SK-N-SH treated with all-trans-retinoic acid at 6 μM for 48 hours (cell line): ENCODE data around the gene AUH.

Experiments used
- ATAC-seq: fragments of 200-7000 bp; cut with Tn5 transposase; 3 replicates; pipeline ENCODE4 v1.9.1; 2020; ENCODE audit warnings: mild to moderate bottlenecking, moderate library complexity
- BACH2 ChIP-seq: fragments of 250-450 bp; sonication (Bioruptor Pico); IDR thresholded peaks from 2 replicates; pipeline ENCODE4 v1.9.0; 2021; ENCODE audit warnings: mild to moderate bottlenecking, borderline replicate concordance
- CSDC2 ChIP-seq: fragments of 250-450 bp; sonication (Bioruptor Pico); IDR thresholded peaks from 2 replicates; pipeline ENCODE4 v1.5.0; 2020; ENCODE audit warnings: mild to moderate bottlenecking, moderate library complexity
- ESRRG ChIP-seq: fragments of 250-450 bp; sonication (Bioruptor Pico); IDR thresholded peaks from 2 replicates; pipeline ENCODE4 v1.6.1; 2021; ENCODE audit warnings: mild to moderate bottlenecking
- GLIS3 ChIP-seq: fragments of 250-450 bp; sonication (Bioruptor Pico); IDR thresholded peaks from 2 replicates; pipeline ENCODE4 v1.5.0; 2020; ENCODE audit warnings: mild to moderate bottlenecking, moderate library complexity
- OSR1 ChIP-seq: fragments of 250-450 bp; sonication (Bioruptor Pico); IDR thresholded peaks from 2 replicates; pipeline ENCODE4 v1.8.0; 2022; ENCODE audit warnings: moderate library complexity, mild to moderate bottlenecking, inconsistent platforms
- PPARA ChIP-seq: fragments of 250-450 bp; sonication (Bioruptor Pico); IDR thresholded peaks from 2 replicates; pipeline ENCODE4 v1.5.0; 2020; ENCODE audit warnings: mild to moderate bottlenecking, borderline replicate concordance
- RARB ChIP-seq: fragments of 250-450 bp; sonication (Bioruptor Pico); IDR thresholded peaks from 2 replicates; pipeline ENCODE4 v1.8.0; 2021; ENCODE audit warnings: mild to moderate bottlenecking, moderate library complexity
- SNAI2 ChIP-seq: fragments of 250-450 bp; sonication (Bioruptor Pico); IDR thresholded peaks from 2 replicates; pipeline ENCODE4 v1.5.0; 2020; ENCODE audit warnings: mild to moderate bottlenecking, moderate library complexity
- TCF4 ChIP-seq: fragments of 250-450 bp; sonication (Bioruptor Pico); IDR thresholded peaks from 2 replicates; pipeline ENCODE4 v1.8.0; 2021; ENCODE audit warnings: mild to moderate bottlenecking, moderate library complexity, borderline replicate concordance
- TOX ChIP-seq: fragments of 250-450 bp; sonication (Bioruptor Pico); IDR thresholded peaks from 2 replicates; pipeline ENCODE4 v1.8.0; 2021; ENCODE audit warnings: mild to moderate bottlenecking, moderate library complexity, borderline replicate concordance
- ZC3H10 ChIP-seq: fragments of 250-450 bp; sonication (Bioruptor Pico); IDR thresholded peaks from 2 replicates; pipeline ENCODE4 v1.5.1; 2021; ENCODE audit warnings: mild to moderate bottlenecking, moderate library complexity
- ZFP3 ChIP-seq: fragments of 250-450 bp; sonication (Bioruptor Pico); IDR thresholded peaks from 2 replicates; pipeline ENCODE4 v1.5.0; 2020; ENCODE audit warnings: mild to moderate bottlenecking, moderate library complexity
- ZFP30 ChIP-seq: fragments of 450-650 bp; formaldehyde crosslinking; IDR thresholded peaks from 2 replicates; pipeline ENCODE4 v1.5.0; 2022; ENCODE audit warnings: mild to moderate bottlenecking, moderate library complexity
- ZNF565 ChIP-seq: fragments of 450-650 bp; formaldehyde crosslinking; conservative IDR thresholded peaks from 2 replicates; pipeline ENCODE4 v1.5.0; 2020; ENCODE audit warnings: low read depth, mild to moderate bottlenecking, moderate library complexity
- ZNF70 ChIP-seq: fragments of 450-650 bp; formaldehyde crosslinking; IDR thresholded peaks from 2 replicates; pipeline ENCODE4 v1.5.0; 2020; ENCODE audit warnings: mild to moderate bottlenecking, moderate library complexity
- ZNF8 ChIP-seq: fragments of 450-650 bp; formaldehyde crosslinking; IDR thresholded peaks from 2 replicates; pipeline ENCODE4 v1.5.0; 2020; ENCODE audit warnings: mild to moderate bottlenecking, moderate library complexity
- TF ChIP-seq, protein P1 (sequence below): fragments of 250-450 bp; sonication (Bioruptor Pico); IDR thresholded peaks from 2 replicates; pipeline ENCODE4 v1.8.0; 2020; ENCODE audit warnings: mild to moderate bottlenecking, moderate library complexity, borderline replicate concordance
- TF ChIP-seq, protein P2 (sequence below): fragments of 250-450 bp; sonication (Bioruptor Pico); IDR thresholded peaks from 2 replicates; pipeline ENCODE4 v1.5.1; 2021; ENCODE audit warnings: mild to moderate bottlenecking, moderate library complexity
- TF ChIP-seq, protein P3 (sequence below): fragments of 250-450 bp; sonication (Bioruptor Pico); IDR thresholded peaks from 2 replicates; pipeline ENCODE4 v1.8.0; 2021; ENCODE audit warnings: low read depth, mild to moderate bottlenecking, moderate library complexity, borderline replicate concordance
- TF ChIP-seq, protein P4 (sequence below): fragments of 250-450 bp; sonication (Bioruptor Pico); IDR thresholded peaks from 2 replicates; pipeline ENCODE4 v1.5.1; 2020; ENCODE audit warnings: low read depth, mild to moderate bottlenecking, moderate library complexity
- TF ChIP-seq, protein P5 (sequence below): fragments of 250-450 bp; sonication (Bioruptor Pico); IDR thresholded peaks from 2 replicates; pipeline ENCODE4 v1.5.0; 2020; ENCODE audit warnings: mild to moderate bottlenecking, moderate library complexity

AUH gene

DNA sequence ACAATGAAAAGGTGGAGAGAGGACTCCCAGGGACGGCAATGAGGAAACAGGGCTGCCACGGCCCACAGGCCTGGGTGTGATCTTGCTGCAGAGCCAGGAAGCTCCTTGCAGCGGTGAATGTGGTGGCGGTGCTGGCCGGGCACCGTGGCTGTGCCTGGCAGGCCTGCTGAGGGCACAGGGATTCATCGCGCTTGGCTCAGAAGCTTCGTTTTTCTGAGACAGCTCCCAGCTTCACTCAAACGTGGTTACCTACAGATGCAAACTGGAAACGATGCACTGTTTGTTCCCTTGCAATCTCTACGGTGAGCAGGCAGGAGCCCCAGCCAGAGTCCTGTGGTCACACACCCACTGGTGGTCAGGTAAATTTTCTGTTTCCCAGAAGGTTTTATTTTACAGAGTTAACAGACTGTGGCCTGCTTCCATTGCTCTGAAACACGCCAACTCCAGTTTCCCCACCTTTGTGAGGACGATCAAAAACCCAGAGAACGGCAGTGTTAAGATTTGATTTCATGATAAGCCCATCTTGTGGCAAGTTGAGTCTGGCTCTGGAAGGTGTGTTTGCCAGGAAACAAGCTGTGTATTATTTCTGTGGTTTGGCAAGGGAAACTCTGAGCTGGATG lies 183.9 kb downstream of the AUH start:
- TF ChIP-seq ZC3H10 = no peak
- TF ChIP-seq GLIS3 (CRISPR knock-in tag) = no peak
- no peak for TF ChIP-seq PPARA (CRISPR knock-in tag)
- TF ChIP-seq ZFP30 (CRISPR knock-in tag) = no peak
- no peak for TF ChIP-seq ZNF565 (CRISPR knock-in tag)
- TF ChIP-seq TOX (CRISPR knock-in tag) = no peak
- TF ChIP-seq, protein P1, sequence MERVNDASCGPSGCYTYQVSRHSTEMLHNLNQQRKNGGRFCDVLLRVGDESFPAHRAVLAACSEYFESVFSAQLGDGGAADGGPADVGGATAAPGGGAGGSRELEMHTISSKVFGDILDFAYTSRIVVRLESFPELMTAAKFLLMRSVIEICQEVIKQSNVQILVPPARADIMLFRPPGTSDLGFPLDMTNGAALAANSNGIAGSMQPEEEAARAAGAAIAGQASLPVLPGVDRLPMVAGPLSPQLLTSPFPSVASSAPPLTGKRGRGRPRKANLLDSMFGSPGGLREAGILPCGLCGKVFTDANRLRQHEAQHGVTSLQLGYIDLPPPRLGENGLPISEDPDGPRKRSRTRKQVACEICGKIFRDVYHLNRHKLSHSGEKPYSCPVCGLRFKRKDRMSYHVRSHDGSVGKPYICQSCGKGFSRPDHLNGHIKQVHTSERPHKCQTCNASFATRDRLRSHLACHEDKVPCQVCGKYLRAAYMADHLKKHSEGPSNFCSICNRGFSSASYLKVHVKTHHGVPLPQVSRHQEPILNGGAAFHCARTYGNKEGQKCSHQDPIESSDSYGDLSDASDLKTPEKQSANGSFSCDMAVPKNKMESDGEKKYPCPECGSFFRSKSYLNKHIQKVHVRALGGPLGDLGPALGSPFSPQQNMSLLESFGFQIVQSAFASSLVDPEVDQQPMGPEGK = no peak
- TF ChIP-seq SNAI2 (CRISPR knock-in tag) = no peak
- TF ChIP-seq, protein P2, sequence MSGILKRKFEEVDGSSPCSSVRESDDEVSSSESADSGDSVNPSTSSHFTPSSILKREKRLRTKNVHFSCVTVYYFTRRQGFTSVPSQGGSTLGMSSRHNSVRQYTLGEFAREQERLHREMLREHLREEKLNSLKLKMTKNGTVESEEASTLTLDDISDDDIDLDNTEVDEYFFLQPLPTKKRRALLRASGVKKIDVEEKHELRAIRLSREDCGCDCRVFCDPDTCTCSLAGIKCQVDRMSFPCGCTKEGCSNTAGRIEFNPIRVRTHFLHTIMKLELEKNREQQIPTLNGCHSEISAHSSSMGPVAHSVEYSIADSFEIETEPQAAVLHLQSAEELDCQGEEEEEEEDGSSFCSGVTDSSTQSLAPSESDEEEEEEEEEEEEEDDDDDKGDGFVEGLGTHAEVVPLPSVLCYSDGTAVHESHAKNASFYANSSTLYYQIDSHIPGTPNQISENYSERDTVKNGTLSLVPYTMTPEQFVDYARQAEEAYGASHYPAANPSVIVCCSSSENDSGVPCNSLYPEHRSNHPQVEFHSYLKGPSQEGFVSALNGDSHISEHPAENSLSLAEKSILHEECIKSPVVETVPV (CRISPR knock-in tag) = no peak
- no peak for TF ChIP-seq BACH2 (CRISPR knock-in tag)
- TF ChIP-seq ESRRG (CRISPR knock-in tag) = no peak
- TF ChIP-seq RARB = no peak
- TF ChIP-seq, protein P3, sequence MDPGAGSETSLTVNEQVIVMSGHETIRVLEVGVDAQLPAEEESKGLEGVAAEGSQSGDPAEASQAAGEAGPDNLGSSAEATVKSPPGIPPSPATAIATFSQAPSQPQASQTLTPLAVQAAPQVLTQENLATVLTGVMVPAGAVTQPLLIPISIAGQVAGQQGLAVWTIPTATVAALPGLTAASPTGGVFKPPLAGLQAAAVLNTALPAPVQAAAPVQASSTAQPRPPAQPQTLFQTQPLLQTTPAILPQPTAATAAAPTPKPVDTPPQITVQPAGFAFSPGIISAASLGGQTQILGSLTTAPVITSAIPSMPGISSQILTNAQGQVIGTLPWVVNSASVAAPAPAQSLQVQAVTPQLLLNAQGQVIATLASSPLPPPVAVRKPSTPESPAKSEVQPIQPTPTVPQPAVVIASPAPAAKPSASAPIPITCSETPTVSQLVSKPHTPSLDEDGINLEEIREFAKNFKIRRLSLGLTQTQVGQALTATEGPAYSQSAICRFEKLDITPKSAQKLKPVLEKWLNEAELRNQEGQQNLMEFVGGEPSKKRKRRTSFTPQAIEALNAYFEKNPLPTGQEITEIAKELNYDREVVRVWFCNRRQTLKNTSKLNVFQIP (CRISPR knock-in tag) = no peak
- TF ChIP-seq OSR1 = no peak
- TF ChIP-seq ZNF70 (CRISPR knock-in tag) = no peak
- peak; percentile 24 for ATAC-seq

DNA sequence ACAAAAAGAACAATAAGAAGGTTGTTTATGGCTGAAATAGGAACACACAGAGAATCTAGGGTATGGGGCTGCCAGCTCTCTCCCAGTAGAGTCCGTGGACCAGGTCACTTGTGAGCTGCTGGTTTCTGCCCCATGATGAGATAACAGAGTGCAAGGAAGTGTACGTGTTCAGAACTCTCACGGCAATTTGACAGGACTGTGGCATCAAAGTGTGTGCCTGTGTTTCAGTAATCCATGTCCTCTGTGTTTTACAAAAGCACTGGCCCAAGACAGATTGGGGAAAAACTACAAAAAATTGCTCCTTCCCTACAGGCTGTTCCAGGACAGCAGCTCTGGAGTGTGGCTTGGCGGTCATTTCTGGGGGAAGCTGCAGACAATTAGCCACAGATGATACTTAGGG lies 184.6 kb downstream of the AUH start:
- TF ChIP-seq, protein P3 (CRISPR knock-in tag) = no peak
- no peak for TF ChIP-seq SNAI2 (CRISPR knock-in tag)
- TF ChIP-seq ZFP3 (CRISPR knock-in tag) = no peak
- no peak for TF ChIP-seq ZFP30 (CRISPR knock-in tag)
- TF ChIP-seq TCF4 (CRISPR knock-in tag) = no peak
- TF ChIP-seq ZC3H10 = no peak
- TF ChIP-seq TOX (CRISPR knock-in tag) = no peak
- TF ChIP-seq, protein P4, sequence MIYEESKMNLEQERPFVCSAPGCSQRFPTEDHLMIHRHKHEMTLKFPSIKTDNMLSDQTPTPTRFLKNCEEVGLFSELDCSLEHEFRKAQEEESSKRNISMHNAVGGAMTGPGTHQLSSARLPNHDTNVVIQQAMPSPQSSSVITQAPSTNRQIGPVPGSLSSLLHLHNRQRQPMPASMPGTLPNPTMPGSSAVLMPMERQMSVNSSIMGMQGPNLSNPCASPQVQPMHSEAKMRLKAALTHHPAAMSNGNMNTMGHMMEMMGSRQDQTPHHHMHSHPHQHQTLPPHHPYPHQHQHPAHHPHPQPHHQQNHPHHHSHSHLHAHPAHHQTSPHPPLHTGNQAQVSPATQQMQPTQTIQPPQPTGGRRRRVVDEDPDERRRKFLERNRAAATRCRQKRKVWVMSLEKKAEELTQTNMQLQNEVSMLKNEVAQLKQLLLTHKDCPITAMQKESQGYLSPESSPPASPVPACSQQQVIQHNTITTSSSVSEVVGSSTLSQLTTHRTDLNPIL (CRISPR knock-in tag) = no peak
- no peak for TF ChIP-seq ZNF70 (CRISPR knock-in tag)
- TF ChIP-seq, protein P2 (CRISPR knock-in tag) = no peak
- no peak for TF ChIP-seq GLIS3 (CRISPR knock-in tag)
- no peak for TF ChIP-seq ZNF8 (CRISPR knock-in tag)
- no peak for TF ChIP-seq ESRRG (CRISPR knock-in tag)
- TF ChIP-seq BACH2 (CRISPR knock-in tag) = no peak
- TF ChIP-seq CSDC2 (CRISPR knock-in tag) = no peak
- TF ChIP-seq, protein P5, sequence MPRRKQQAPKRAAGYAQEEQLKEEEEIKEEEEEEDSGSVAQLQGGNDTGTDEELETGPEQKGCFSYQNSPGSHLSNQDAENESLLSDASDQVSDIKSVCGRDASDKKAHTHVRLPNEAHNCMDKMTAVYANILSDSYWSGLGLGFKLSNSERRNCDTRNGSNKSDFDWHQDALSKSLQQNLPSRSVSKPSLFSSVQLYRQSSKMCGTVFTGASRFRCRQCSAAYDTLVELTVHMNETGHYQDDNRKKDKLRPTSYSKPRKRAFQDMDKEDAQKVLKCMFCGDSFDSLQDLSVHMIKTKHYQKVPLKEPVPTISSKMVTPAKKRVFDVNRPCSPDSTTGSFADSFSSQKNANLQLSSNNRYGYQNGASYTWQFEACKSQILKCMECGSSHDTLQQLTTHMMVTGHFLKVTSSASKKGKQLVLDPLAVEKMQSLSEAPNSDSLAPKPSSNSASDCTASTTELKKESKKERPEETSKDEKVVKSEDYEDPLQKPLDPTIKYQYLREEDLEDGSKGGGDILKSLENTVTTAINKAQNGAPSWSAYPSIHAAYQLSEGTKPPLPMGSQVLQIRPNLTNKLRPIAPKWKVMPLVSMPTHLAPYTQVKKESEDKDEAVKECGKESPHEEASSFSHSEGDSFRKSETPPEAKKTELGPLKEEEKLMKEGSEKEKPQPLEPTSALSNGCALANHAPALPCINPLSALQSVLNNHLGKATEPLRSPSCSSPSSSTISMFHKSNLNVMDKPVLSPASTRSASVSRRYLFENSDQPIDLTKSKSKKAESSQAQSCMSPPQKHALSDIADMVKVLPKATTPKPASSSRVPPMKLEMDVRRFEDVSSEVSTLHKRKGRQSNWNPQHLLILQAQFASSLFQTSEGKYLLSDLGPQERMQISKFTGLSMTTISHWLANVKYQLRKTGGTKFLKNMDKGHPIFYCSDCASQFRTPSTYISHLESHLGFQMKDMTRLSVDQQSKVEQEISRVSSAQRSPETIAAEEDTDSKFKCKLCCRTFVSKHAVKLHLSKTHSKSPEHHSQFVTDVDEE (CRISPR knock-in tag) = no peak
- TF ChIP-seq RARB = no peak
- no peak for ATAC-seq
